GM19351 (cell line): Measurements from ENCODE around the gene KIAA0586.
"Not testable (repeated sequence)": the region's sequence is repeated elsewhere in the genome, so short reads cannot be mapped to it uniquely, and the experiment has no call there.

Source experiments
- ATAC-seq: cut with Tn5 transposase; IDR thresholded peaks from one replicate; pipeline ENCODE4 v1.9.1; 2021; ENCODE audit warnings: mild to moderate bottlenecking, moderate library complexity; ENCODE audit not compliant: unreplicated experiment

Gene KIAA0586

DNA sequence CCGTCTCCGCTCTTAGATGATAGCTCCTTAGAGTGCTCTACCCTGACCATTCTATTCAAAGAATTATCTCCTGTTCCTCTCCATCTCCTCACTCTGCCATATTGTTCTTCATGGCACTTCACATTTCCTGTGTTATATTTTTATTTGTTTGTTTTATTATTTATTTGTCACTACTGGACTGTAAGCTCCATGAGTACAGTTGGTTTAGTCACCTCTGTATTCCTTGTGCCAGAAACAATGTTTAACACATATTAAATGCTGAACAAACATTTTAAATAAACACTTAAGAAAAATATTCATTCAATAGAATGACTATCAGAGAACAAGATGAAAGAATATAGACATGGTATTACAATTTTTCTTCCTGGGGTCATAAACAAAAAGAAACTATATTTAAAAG lies 35.6 kb downstream of the KIAA0586 start:
- ATAC-seq = no peak

DNA sequence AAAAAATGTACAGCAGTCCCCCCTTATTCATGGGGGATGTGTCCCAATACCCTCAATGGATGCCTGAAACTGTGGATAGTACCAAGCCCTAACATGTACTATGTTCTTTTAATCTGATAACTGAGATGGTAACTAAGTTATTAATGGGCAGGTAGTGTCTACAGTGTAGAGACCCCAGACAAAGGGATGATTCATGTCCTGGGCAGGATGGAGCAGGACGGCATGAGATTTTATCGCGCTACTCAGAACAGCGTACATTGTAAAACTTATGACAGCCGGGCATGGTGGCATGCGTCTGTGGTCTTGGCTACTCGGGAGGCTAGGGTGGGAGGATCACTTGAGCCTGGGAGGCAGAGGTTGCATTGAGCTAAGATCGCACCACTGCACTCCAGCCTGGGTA lies 37.1 kb downstream of the KIAA0586 start:
- no peak for ATAC-seq

- no peak for ATAC-seq
These were observed 37.9 kb downstream of the KIAA0586 start for GRCh38 chr14:58465421-58465820.

DNA sequence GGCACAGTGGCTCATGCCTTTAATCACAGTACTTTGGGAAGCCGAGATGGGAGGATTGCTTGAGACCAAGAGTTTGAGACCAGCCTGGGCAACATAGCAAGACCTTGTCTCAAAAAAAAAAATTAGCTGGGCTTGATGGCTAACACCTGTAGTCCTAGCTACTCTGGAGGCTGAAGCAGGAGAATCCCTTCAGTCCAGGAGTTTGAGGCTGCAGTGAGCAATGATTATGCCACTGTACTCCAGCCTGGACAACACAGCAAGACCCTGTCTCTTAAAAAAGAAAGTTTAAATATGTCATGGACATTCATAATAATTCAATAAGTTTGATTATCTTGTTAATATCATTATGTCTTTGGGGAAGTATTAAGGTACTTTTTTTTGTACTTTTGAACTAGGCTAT lies 38.9 kb downstream of the KIAA0586 start:
- ATAC-seq = no peak

DNA sequence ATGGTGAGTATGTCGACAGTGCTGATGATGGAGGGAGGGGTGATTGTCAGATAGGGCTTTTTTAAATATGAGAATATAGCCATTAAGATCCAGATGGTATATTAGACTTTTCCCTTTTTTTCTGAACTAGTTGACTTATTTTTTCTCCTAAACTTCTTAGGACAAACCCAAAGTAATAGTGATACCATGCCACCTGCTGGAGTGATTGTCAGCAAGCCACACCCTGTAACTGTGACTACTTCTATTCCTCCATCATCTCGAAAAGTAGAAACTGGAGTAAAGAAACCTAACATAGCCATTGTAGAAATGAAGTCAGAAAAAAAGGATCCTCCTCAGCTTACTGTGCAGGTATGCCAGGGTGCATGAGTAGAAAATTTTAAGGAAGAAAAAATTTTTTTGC lies 40.1 kb downstream of the KIAA0586 start:
- ATAC-seq = no peak

GRCh38 chr14:58469309-58469708 lies 41.8 kb downstream of the KIAA0586 start:
- no peak for ATAC-seq

DNA sequence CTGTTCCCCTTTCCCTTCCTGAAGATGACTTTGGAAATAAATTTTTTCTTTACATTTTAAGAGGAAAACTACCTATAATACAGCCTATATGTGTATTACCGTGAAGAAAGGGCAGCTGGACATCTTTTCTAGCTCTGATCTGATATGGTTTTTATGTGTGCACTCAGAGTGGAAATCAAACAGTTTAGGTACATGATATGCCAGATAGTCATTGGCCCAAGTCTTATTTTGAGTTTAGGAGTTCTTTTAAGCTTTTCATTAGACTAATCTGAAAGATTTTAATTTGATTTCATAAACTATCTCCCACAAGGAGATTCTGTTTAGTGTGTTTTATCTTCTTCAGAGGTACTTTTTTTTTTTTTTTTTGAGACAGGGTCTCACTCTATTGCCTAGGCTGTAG lies 48.8 kb downstream of the KIAA0586 start:
- no peak for ATAC-seq

DNA sequence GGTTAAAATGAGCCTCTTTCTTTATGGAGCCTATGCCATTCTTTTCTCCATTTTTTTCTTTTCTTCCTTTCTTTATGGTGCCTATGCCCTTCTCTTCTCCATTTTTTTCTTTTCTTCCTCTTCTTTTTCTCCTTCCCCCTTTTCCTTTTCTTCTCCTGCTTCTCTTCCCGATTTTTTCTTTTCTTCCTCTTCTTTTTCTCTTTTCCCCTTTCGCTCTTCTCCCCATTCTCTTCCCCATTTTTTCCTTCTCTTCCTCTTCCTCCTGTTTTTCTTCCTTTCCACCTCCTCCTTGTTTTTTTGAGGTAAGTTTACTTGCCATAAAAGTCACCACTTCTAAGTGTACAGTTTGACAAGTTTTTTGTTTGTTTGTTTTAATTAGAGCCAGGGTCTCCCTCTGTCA lies 50.1 kb downstream of the KIAA0586 start:
- ATAC-seq = no peak

DNA sequence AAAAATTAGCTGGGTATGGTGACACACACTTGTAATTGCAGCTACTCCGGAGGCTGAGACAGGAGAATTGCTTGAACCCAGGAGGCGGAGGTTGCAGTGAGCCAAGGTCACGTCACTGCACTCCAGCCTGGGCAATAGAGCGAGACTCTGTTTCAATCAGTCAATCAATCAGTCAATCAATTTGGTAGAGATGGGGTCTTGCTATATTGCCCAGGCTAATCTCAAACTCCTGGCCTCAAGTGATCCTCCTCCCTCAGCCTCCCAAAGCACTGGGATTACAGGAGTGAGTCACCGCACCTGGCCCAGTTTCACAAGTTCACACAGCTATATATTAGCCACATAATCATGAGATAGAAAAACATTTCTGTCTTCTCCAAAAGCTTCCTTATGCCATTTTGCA lies 50.8 kb downstream of the KIAA0586 start:
- not testable (repeated sequence) for ATAC-seq

DNA sequence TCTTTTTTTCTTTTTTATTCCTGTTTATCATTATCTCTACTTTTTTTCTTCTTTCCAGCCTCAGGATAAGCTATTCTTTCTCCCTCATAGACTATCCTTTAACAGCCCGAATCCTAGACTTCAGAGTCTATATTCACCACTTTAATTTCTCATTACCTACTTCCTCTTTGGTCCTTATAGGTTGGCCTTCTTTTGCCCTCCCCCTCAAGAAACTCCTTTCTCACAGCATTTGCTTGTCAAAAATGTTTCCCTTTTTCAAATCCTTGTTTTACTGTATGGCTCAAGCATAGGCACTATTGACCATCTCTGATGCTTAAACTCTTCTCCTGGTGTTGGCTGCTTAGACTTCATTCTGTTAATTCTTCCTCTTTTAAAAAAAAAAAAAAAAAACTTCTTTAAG lies 52.5 kb downstream of the KIAA0586 start:
- peak; percentile 65 for ATAC-seq

DNA sequence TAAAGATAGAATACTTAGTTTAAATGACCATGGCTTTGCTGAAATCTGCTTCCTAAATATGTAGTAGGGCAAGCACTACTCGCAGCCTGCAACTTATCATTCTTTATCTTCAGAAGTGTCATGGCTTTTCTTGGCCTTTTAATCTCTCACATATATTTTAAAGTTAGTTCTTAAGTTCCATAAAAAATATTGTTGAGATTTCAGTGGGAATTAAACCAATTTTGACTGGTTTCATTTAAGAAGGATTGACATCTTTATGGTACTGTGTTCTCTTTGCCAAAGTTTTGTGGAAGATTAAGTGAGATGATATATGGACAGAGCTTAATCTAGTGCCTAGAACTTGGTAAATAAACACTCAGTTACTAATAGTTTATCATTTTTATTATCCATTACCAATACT lies 56.7 kb downstream of the KIAA0586 start:
- ATAC-seq = no peak

GRCh38 chr14:58488550-58488949 lies 61.0 kb downstream of the KIAA0586 start:
- no peak for ATAC-seq

GRCh38 chr14:58491593-58491992 lies 64.1 kb downstream of the KIAA0586 start:
- ATAC-seq = no peak

GRCh38 chr14:58492044-58492443 lies 64.5 kb downstream of the KIAA0586 start:
- ATAC-seq = no peak

GRCh38 chr14:58501214-58501816 lies 73.8 kb downstream of the KIAA0586 start:
- ATAC-seq = peak; percentile 86

DNA sequence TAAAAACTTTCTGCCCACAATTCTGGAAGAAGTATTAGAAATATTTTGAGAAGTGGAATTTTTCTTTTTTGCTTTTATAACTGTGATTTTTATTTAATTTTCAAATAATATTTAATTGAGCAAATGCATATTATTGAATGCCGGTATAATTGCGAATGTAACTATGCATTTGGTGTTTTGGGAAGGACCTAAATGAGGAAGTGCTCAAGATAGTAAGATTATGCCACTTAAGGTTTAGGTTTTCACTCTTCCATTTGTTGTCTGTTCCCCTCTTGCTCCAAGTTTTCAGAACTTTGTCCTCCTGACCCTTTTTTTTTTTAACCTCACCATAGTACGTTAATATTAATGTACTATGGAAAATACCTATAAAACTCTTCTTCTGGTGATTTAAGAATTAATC lies 85.8 kb downstream of the KIAA0586 start:
- ATAC-seq = no peak

GRCh38 chr14:58517592-58517991 lies 90.1 kb downstream of the KIAA0586 start:
- no peak for ATAC-seq

- ATAC-seq = not testable (repeated sequence)
These were observed 98.2 kb downstream of the KIAA0586 start for GRCh38 chr14:58525691-58526090.

GRCh38 chr14:58533446-58533845 lies 105.9 kb downstream of the KIAA0586 start:
- ATAC-seq = no peak

- no peak for ATAC-seq
These were observed 107.5 kb downstream of the KIAA0586 start for GRCh38 chr14:58535044-58535443.

DNA sequence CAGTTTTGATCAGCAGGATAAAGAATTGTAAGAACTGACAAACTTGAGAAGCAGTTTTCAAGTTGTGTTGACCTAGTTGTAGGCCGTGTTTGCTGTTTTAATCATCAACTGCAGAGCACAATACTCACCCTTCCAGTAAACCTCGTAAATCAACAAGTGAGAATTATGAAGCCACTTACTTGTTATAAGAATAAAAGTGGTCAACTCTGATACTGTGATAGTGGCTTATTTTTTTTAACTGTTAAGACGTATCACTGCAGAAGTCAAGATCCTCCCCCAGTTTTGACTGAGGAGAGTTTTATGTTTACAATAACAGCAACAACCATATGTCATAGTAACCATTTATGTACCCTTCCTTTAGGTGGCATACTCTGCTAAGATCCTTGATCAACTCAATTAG lies 109.5 kb downstream of the KIAA0586 start:
- ATAC-seq = no peak

- no peak for ATAC-seq
These were observed 113.5 kb downstream of the KIAA0586 start for GRCh38 chr14:58540749-58541632.
